Suprapubic skin (tissue), 4 donors: Measurements from ENCODE around the gene GPRASP2. TPM values are rescaled to one million over a fixed set of nuclear protein-coding genes. Genes with fewer than 3 reads are reported as not detected.
"Not testable (repeated sequence)": the region's sequence is repeated elsewhere in the genome, so short reads cannot be mapped to it uniquely, and the experiment has no call there.

Source experiments
- DNase-seq, 2 donors: peaks; one replicate each; pipeline ENCODE4 v3.0.0-alpha.2; 2019; ENCODE audit warnings: low spot score in 2 of 2
- H3K27ac ChIP-seq: fragments of 200-600 bp; sonication (generic); one replicate; pipeline ENCODE4 v1.5.1; 2019
- H3K27me3 ChIP-seq: fragments of 200-600 bp; sonication (generic); one replicate; pipeline ENCODE4 v1.5.1; 2019
- H3K36me3 ChIP-seq: fragments of 200-600 bp; sonication (generic); one replicate; pipeline ENCODE4 v1.5.1; 2019
- H3K4me1 ChIP-seq: fragments of 200-600 bp; sonication (generic); one replicate; pipeline ENCODE4 v1.5.1; 2019
- H3K4me3 ChIP-seq: fragments of 200-600 bp; sonication (generic); one replicate; pipeline ENCODE4 v1.5.1; 2019; ENCODE audit warnings: mild to moderate bottlenecking
- H3K9me3 ChIP-seq: fragments of 200-600 bp; sonication (generic); one replicate; pipeline ENCODE4 v1.5.1; 2019
- CTCF ChIP-seq, 2 donors: fragments of 200-600 bp in 1 of 2; fragments of 450-650 bp in 1 of 2; sonication (generic) in 1 of 2; IDR thresholded peaks; one replicate each; pipeline ENCODE4 v1.5.1; 2016 to 2019; ENCODE audit warnings: antibody characterized with exemption in 2 of 2, mild to moderate bottlenecking in 1 of 2, moderate library complexity in 1 of 2
- EP300 ChIP-seq: sonication (generic); formaldehyde crosslinking; IDR thresholded peaks from one replicate; pipeline ENCODE4 v1.6.1; 2017; ENCODE audit warnings: antibody characterized with exemption
- POLR2A ChIP-seq, 2 donors: fragments of 450-650 bp; IDR thresholded peaks; one replicate each; pipeline ENCODE4 v1.6.1; 2017; ENCODE audit warnings: antibody characterized with exemption in 2 of 2, mild to moderate bottlenecking in 2 of 2, moderate library complexity in 2 of 2
- POLR2AphosphoS5 ChIP-seq, 3 donors: sonication (generic); formaldehyde crosslinking; IDR thresholded peaks; one replicate each; pipeline ENCODE4 v1.6.1; 2017; ENCODE audit warnings: antibody characterized with exemption in 3 of 3
- WGBS: methylation state at CpG from one replicate; pipeline ENCODE4 v1.1.5; 2018; 5-methylcytosine and 5-hydroxymethylcytosine counted together
- total RNA-seq, 4 donors: library from RNA; depleted of rRNA; stranded (reverse); fragments of >200 nt; gene quantifications; one replicate each; pipeline ENCODE4 v1.1.0, GENCODE V29; 2016

Gene GPRASP2
- 1 to 10 TPM; 5.3 to 8.4 (median 7.4) TPM for total RNA-seq

- Histone ChIP-seq H3K4me3 (peak within 1 kb of the TSS; percentile 52), H3K27me3 (no peaks in the 10 kb centered on the region), H3K9me3 (no peaks in the 10 kb centered on the region), H3K4me1 (peaks cover 5% of the 10 kb centered on the region), H3K27ac (peak within 1 kb of the TSS; percentile 59), H3K36me3 (no peaks in the 10 kb centered on the region)
- DNase-seq = peak in 1 of 2 donors; percentile 69
- TF ChIP-seq CTCF (IDR thresholded peaks at IDR 0.05) = no peak
- TF ChIP-seq POLR2AphosphoS5 (IDR thresholded peaks at IDR 0.05) = no peak
- TF ChIP-seq EP300 = no peak
- TF ChIP-seq POLR2A (IDR thresholded peaks at IDR 0.05) = no peak
- whole genome bisulfite sequencing = 39% methylated on average over 33 of the region's 68 CpGs
These were observed at the start of gene GPRASP2 for GRCh38 chrX:102712216-102712966. GPRASP2 (plus strand) TSS chrX:102712448; CDS start chrX:102714870, 2,422 bp downstream.

GRCh38 chrX:102663820-102664219 is 48.4 kb upstream of the GPRASP2 start:
- not testable (repeated sequence) for DNase-seq, H3K27me3 ChIP-seq, H3K4me1 ChIP-seq, H3K27ac ChIP-seq, H3K9me3 ChIP-seq, H3K4me3 ChIP-seq, H3K36me3 ChIP-seq
- WGBS = 90% methylated on average over 4 of the region's 4 CpGs

GRCh38 chrX:102667034-102667433 is 45.2 kb upstream of the GPRASP2 start:
- H3K27me3 ChIP-seq, H3K9me3 ChIP-seq, H3K27ac ChIP-seq, H3K36me3 ChIP-seq, H3K4me3 ChIP-seq, H3K4me1 ChIP-seq, DNase-seq: not testable (repeated sequence)
- WGBS = 87% methylated on average over 1 of the region's 1 CpG

GRCh38 chrX:102669526-102669925 is 42.7 kb upstream of the GPRASP2 start:
- TF ChIP-seq POLR2AphosphoS5 (IDR thresholded peaks at IDR 0.05) (no peak), CTCF (IDR thresholded peaks at IDR 0.05) (no peak), POLR2A (IDR thresholded peaks at IDR 0.05) (no peak), EP300 (no peak)
- H3K27ac ChIP-seq = no peak overlapping the region
- H3K36me3 ChIP-seq = no peaks in the 10 kb centered on the region
- no peak for DNase-seq
- no peaks in the 10 kb centered on the region for H3K4me1 ChIP-seq
- no peaks in the 10 kb centered on the region for H3K9me3 ChIP-seq
- no peaks in the 10 kb centered on the region for H3K27me3 ChIP-seq
- 86% methylated on average over 4 of the region's 4 CpGs for WGBS
- no peak overlapping the region for H3K4me3 ChIP-seq

GRCh38 chrX:102672856-102673255 is 39.4 kb upstream of the GPRASP2 start:
- TF ChIP-seq CTCF (IDR thresholded peaks at IDR 0.05) (no peak), POLR2A (IDR thresholded peaks at IDR 0.05) (no peak)
- 47% methylated on average over 3 of the region's 3 CpGs for WGBS
- DNase-seq = no peak

GRCh38 chrX:102677479-102677878 is 34.8 kb upstream of the GPRASP2 start:
- not testable (repeated sequence) for H3K27me3 ChIP-seq, H3K27ac ChIP-seq, H3K9me3 ChIP-seq, H3K36me3 ChIP-seq, H3K4me1 ChIP-seq, DNase-seq, H3K4me3 ChIP-seq
- WGBS = 77% methylated on average over 1 of the region's 1 CpG

More at GRCh38 chrX:102672856-102673255, 39.4 kb upstream of the GPRASP2 start:
- H3K9me3 ChIP-seq = no peaks in the 10 kb centered on the region
- H3K4me1 ChIP-seq = no peaks in the 10 kb centered on the region
- H3K36me3 ChIP-seq = no peaks in the 10 kb centered on the region
- no peak overlapping the region for H3K27ac ChIP-seq
- H3K4me3 ChIP-seq = no peak overlapping the region
- no peaks in the 10 kb centered on the region for H3K27me3 ChIP-seq
